NCI-H128 (cell line): ENCODE measurements around the gene GOPC.
"Not testable (repeated sequence)": the region's sequence is repeated elsewhere in the genome, so short reads cannot be mapped to it uniquely, and the experiment has no call there.

Experiments used
- DNase-seq: peaks from one replicate; lab custom pipeline; 2025; ENCODE audit not compliant: unreplicated experiment; lab: John Stamatoyannopoulos, UW

The GOPC gene

GRCh38 chr6:117518870-117519269, 83.4 kb downstream of the GOPC start:
- DNase-seq: no peak

DNA sequence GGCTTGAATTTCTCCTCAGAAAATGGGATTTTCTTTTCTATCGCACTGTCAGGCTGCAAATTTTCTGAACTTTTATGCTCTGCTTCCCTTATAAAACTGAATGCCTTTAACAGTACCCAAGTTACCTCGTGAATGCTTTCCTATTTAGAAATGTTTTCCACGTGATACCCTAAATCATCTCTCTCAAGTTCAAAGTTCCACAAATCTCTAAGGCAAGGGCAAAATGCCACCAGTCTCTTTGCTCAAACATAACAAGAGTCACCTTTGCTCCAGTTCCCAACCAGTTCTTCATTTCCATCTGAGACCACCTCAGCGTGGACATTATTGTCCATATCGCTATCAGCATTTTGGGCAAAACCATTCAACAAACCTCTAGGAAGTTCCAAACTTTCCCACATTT, 84.3 kb downstream of the GOPC start:
- DNase-seq: not testable (repeated sequence)

DNA sequence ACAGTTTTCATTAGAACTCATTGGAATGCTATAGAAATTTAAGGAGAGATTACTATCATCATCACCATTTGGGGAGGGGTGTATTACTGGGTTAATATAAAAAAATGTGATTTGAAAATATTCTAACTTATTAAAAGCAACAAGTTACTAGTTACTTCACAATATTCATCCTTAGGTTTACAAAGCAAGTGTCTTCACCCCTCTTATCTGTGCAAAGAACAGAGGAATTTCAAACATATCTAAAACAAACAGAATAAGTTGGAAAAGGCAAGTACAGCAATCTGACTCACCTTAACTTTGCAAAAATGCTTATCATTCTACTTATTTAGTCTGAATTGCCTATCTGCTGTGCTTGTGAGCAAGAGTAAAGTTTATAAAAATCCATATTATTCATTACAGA, 87.0 kb downstream of the GOPC start:
- no peak for DNase-seq

- DNase-seq: no peak
These were observed 87.7 kb downstream of the GOPC start for GRCh38 chr6:117514655-117515054.

DNA sequence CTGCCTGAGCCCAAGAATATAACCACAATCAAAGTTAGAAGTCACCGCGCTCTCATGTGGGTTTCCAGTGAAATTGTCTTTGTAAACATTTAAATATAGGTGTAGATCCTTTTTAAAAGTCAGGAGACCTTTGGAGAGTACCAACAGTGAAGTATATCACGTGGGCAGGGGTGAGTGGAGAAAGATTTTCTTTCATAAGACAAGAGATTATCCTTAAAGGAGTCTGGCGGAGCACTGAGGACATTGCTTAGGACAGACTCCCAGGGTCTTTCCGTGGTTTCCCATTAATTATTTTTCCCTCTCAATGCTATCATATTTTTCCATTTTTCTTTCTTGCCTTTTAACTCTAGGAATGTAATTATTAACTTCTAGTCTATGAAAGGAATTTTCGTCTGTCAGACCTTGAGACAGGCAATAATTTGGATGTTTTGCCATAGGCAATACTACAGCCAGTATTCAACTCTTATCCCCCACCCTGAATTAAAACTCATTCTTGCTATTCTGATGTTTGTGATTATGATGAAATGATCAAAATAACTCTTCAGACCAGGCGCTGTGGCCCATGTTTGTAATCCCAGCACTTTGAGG, 88.4 kb downstream of the GOPC start:
- DNase-seq: no peak

DNA sequence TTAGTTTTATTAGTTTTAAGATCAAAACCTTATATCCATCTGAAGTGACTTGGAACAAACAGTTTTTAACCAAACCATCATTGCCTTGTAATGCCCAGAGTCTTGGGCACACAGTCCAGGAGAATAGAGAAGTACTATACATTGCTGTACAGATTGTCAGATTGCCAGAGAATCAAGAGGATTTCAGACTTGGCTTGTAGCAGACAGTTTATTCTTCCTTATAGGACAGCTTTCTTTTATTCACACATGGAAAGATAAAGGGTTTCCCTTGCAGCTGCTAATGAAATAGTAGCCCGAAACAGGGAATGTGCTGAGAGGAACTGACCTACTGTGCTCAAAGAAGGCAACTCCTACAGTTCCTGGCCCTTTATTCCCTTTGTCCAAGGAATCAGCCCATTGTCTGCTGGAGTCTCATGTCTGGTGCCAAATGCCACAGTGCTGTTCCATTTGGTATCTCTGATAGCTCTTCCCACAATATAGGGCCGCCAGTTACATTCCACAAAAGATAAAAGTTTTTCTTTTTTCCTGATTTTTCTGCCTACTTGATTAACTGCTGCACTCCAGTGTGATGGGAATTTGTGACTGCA, 89.2 kb downstream of the GOPC start:
- DNase-seq: no peak

GRCh38 chr6:117512056-117512828, 90.1 kb downstream of the GOPC start:
- DNase-seq: no peak
